ENCODE results near the gene BEST3.

GRCh38 chr12:69720750-69721149, 21.6 kb upstream of the BEST3 start:
- TF ChIP-seq ETV6 (CRISPR knock-in tag; IDR thresholded peaks at IDR 0.05) (no peak), CTCF (IDR thresholded peaks at IDR 0.05) (no peak), ZNF396 (CRISPR knock-in tag; IDR thresholded peaks at IDR 0.05; ENCODE audit: borderline replicate concordance) (no peak), KAT7 (CRISPR knock-in tag; IDR thresholded peaks at IDR 0.05; ENCODE audit: borderline replicate concordance) (no peak), ZNF263 (CRISPR knock-in tag; IDR thresholded peaks at IDR 0.05; ENCODE audit: low read depth) (no peak), NFYB (CRISPR knock-in tag; conservative IDR thresholded peaks at IDR 0.05; ENCODE audit: low read depth) (no peak), CBFB (CRISPR knock-in tag; IDR thresholded peaks at IDR 0.05; ENCODE audit: low read depth) (no peak)
- TF ChIP-seq, protein P1, sequence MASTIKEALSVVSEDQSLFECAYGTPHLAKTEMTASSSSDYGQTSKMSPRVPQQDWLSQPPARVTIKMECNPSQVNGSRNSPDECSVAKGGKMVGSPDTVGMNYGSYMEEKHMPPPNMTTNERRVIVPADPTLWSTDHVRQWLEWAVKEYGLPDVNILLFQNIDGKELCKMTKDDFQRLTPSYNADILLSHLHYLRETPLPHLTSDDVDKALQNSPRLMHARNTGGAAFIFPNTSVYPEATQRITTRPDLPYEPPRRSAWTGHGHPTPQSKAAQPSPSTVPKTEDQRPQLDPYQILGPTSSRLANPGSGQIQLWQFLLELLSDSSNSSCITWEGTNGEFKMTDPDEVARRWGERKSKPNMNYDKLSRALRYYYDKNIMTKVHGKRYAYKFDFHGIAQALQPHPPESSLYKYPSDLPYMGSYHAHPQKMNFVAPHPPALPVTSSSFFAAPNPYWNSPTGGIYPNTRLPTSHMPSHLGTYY (CRISPR knock-in tag; IDR thresholded peaks at IDR 0.05), result no peak

All from WTC11 (cell line).